Adrenal gland (tissue), 12 donors: ENCODE results near the gene MUC6. TPM values are rescaled to one million over a fixed set of nuclear protein-coding genes. Genes with fewer than 3 reads are reported as not detected.

ENCODE experiments used
- DNase-seq, 7 donors: peaks; one replicate each; pipeline ENCODE4 v3.0.0-alpha.2; 2019 to 2020
- H3K27ac ChIP-seq, 5 donors: fragments of 200-600 bp; sonication (generic) in 4 of 5; 1 replicate in 3 of 5; 2 replicates in 2 of 5; pipeline versions ENCODE4 v1.5.1 to v1.8.0; 2016 to 2020; ENCODE audit warnings: mild to moderate bottlenecking in 1 of 5
- H3K27me3 ChIP-seq: fragments of 200-600 bp; 2 replicates; pipeline ENCODE4 v1.8.0; 2021
- H3K36me3 ChIP-seq, 2 donors: fragments of 200-600 bp; replicated peaks in 1 of 2; 1 replicate in 1 of 2; 2 replicates in 1 of 2; pipeline versions ENCODE4 v1.5.1 to v1.8.0; 2018 to 2022
- H3K4me1 ChIP-seq, 2 donors: fragments of 200-600 bp; replicated peaks in 1 of 2; 1 replicate in 1 of 2; 2 replicates in 1 of 2; pipeline versions ENCODE4 v1.5.1 to v1.8.0; 2018 to 2021
- H3K4me3 ChIP-seq, 4 donors: fragments of 200-600 bp; sonication (generic) in 3 of 4; one replicate each; pipeline ENCODE4 v1.5.1; 2016 to 2018
- H3K9me3 ChIP-seq, 3 donors: fragments of 200-600 bp; sonication (generic) in 1 of 3; replicated peaks in 1 of 3; 1 replicate in 2 of 3; 2 replicates in 1 of 3; pipeline versions ENCODE4 v1.5.1 to v1.8.0; 2016 to 2021
- POLR2A ChIP-seq, 2 donors: fragments of 450-650 bp; IDR thresholded peaks; one replicate each; pipeline ENCODE4 v1.6.1; 2017; ENCODE audit warnings: antibody characterized with exemption in 2 of 2, mild to moderate bottlenecking in 2 of 2, moderate library complexity in 1 of 2
- WGBS, 4 donors: extraction: QIAGEN DNeasy Blood & Tissue Kit in 2 of 4; methylation state at CpG; one replicate each; pipeline versions ENCODE4 v1.1.5 to v1.1.7; 2013 to 2017; 5-methylcytosine and 5-hydroxymethylcytosine counted together
- intact Hi-C, 2 donors: fragments of 100-400 bp; cut with DNase I; formaldehyde crosslinking; loops; one replicate each; pipeline versions ENCODE4 v1.14.1 to v1.15.0; 2022 to 2023
- polyA plus RNA-seq, 3 donors: library from polyadenylated mRNA; stranded (reverse); fragments of 200-250 nt in 2 of 3; fragments of 350-450 nt in 1 of 3; fragmentation: Illumina TruSeq in 1 of 3; extraction: RNeasy Lipid Tissue Mini Kit (QIAGEN cat#74804) in 1 of 3; gene quantifications; one replicate each; pipeline ENCODE4 v1.2.3, GENCODE V29; 2013 to 2014
- total RNA-seq, 9 donors: library from RNA; depleted of rRNA in 4 of 9; stranded (reverse); fragments of >200 nt in 4 of 9; fragments of 120-200 nt in 1 of 9; fragmentation: NEBNext Ultra II Directional in 1 of 9; extraction: Animal tissue kit (Norgen Biotek cat#: 25700) in 1 of 9; gene quantifications; one replicate each; pipeline versions ENCODE4 v1.1.0 to v1.2.4, GENCODE V29; 2013 to 2023
- TF ChIP-seq, protein P1 (sequence below), 6 experiments: fragments of 450-650 bp in 4 of 6; fragments of 200-600 bp in 2 of 6; sonication (generic) in 1 of 6; IDR thresholded peaks; 1 replicate in 5 of 6; 2 replicates in 1 of 6; pipeline versions ENCODE4 v1.5.1 to v1.8.0; 2016 to 2021; ENCODE audit warnings: antibody characterized with exemption in 6 of 6, mild to moderate bottlenecking in 2 of 6, moderate library complexity in 1 of 6
- donor health status: healthy with polysubstance abuse.
- donor health status: Bipolar disorder and iron deficiency.
- donor health status: DM: yes; HTN: yes; CAD: no.
- donor health status: DM: no; HTN: no; CAD: no.
- donor health status: DM: no; HTN: no; CAD: no.
- donor health status: DM: yes; HTN: yes; CAD: no.

Gene MUC6
- total and polyA plus RNA-seq, 12 donors: under 0.01 to 0.72 (median 0.04) TPM; not detected in 7

DNA sequence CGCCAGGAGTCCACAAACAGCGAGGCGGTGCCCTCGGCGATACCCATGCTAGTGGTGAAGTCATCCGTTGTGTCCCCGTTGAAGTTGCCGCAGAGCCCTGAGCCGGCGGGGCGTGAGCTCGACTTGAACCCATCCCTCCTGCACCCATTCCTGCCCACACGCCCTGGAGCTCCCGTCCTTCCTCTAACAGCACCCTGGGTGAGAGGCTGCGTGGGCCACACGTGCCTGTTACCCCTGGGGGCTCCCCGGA lies 8.3 kb downstream of the MUC6 start:
- Histone ChIP-seq H3K27ac (no peak overlapping the region), H3K36me3 (no peaks in the 10 kb centered on the region), H3K4me1 (no peaks in the 10 kb centered on the region), H3K27me3 (no peaks in the 10 kb centered on the region), H3K4me3 (no peak overlapping the region), H3K9me3 (no peaks in the 10 kb centered on the region)
- no peak for DNase-seq
- 77 to 88% (median 87%) methylated on average over 12 to 17 of the region's 17 CpGs for WGBS, 4 donors
- intact Hi-C loops: no loop called here
- TF ChIP-seq POLR2A (IDR thresholded peaks at IDR 0.05): no peak
- TF ChIP-seq, protein P1, sequence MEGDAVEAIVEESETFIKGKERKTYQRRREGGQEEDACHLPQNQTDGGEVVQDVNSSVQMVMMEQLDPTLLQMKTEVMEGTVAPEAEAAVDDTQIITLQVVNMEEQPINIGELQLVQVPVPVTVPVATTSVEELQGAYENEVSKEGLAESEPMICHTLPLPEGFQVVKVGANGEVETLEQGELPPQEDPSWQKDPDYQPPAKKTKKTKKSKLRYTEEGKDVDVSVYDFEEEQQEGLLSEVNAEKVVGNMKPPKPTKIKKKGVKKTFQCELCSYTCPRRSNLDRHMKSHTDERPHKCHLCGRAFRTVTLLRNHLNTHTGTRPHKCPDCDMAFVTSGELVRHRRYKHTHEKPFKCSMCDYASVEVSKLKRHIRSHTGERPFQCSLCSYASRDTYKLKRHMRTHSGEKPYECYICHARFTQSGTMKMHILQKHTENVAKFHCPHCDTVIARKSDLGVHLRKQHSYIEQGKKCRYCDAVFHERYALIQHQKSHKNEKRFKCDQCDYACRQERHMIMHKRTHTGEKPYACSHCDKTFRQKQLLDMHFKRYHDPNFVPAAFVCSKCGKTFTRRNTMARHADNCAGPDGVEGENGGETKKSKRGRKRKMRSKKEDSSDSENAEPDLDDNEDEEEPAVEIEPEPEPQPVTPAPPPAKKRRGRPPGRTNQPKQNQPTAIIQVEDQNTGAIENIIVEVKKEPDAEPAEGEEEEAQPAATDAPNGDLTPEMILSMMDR (IDR thresholded peaks at IDR 0.05): no peak

DNA sequence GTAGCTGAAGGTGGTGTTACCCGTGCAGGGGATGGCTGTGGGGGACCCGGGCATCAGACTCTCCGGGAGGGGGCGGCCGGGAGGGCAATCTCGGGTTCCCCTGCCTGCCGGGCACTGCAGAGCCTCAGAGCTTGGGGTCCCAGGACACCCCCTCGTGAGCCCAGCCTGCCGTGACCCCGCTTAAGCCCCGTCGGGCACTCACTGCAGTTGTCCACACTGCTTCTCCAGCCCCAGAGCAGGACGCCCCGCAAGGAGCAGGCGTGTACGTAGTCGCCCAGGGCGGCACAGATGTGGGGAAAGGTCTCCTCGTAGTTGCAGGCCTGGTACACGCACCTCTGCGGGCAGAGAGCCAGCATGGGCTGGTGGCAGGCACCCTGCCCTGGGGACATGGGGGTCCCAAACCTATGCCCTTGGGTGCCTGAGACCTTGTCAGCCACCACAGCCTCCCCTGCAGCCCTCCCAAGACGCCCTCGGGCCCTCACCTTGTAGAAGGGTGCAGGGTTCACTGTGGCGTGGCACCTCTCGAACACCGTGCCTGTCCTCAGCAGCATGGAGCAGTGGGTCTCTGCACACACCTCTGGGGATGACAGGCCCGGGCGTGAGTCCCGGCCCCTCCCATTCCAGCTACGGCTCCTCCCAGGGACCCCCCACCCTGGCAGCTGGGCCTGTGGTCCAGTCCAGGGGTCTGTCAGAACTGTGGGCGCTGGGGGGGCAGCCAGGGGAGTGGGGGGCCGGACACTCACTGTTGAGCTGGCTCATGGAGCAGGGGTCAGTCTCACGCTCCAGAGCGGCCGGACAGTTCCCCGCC lies 8.8 kb downstream of the MUC6 start:
- Histone ChIP-seq H3K27me3 (no peaks in the 10 kb centered on the region), H3K27ac (no peak overlapping the region), H3K4me3 (no peak overlapping the region), H3K9me3 (no peaks in the 10 kb centered on the region), H3K4me1 (no peaks in the 10 kb centered on the region), H3K36me3 (no peaks in the 10 kb centered on the region)
- TF ChIP-seq, protein P1 (IDR thresholded peaks at IDR 0.05): no peak
- TF ChIP-seq POLR2A (IDR thresholded peaks at IDR 0.05): no peak
- WGBS, 4 donors: 72 to 89% (median 84%) methylated on average over 12 to 36 of the region's 36 CpGs
- intact Hi-C loops: no loop called here
- no peak for DNase-seq

DNA sequence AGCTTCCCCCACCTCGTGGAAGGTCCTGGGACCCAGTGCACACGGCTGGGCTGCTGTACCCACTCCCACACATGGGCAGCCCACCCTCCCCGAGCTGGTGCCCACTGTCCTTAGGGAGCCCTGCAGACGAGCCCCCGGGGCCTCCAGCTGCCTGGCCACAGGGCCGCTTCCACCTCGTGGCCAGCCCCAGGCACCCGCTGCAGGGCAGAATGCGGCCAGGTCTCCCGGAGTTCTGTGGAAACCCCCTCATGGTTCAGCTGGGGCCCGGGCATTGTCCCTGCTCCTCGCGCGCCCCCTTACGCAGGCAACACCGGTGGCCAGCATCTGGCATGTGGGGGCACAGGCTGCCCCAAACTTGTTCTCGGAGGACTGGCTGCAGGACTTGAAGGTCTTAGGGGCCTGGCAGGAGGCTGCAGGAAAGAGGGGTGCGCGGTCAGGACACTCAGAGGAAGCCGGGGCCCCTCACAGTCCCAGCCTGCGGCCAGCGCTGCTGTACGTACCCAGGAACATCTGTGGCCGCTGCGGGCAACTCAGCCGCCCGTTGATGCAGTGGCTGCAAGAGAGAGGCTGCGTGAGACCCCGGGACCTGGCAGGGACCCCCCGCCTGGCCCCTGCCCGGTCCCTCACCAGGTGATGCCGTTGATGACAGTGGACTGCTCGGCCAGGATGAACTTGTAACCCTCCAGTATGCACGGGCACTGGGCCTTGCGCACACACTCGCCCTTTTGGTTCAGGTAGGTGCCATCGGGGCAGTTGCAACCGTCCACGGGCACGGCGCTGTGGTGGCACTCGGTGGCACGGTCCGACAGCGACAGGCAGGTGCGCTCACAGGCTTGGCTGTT lies 9.7 kb downstream of the MUC6 start:
- Histone ChIP-seq H3K9me3 (no peaks in the 10 kb centered on the region), H3K4me3 (no peak overlapping the region), H3K27ac (no peak overlapping the region), H3K27me3 (no peaks in the 10 kb centered on the region), H3K36me3 (no peaks in the 10 kb centered on the region), H3K4me1 (no peaks in the 10 kb centered on the region)
- intact Hi-C loops: no loop called here
- DNase-seq: no peak
- WGBS, 4 donors: 80 to 85% (median 83%) methylated on average over 4 to 46 of the region's 46 CpGs
- TF ChIP-seq POLR2A (IDR thresholded peaks at IDR 0.05): no peak
- TF ChIP-seq, protein P1 (IDR thresholded peaks at IDR 0.05): no peak

DNA sequence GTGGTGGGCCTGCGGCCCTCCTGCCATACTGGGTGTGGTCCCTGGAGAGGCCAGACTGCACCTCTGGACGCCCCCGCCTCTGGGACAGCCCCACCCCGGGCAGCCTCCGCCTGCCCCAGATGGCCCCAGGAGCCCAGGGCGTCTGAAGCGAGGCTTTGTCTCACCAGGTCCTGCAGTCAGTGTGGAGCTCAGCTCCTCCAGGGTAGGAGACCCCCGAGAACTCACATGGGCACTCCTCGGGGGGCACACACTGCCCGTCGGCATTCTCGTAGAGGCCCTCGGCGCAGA lies 10.4 kb downstream of the MUC6 start:
- TF ChIP-seq, protein P1 (IDR thresholded peaks at IDR 0.05): no peak
- TF ChIP-seq POLR2A (IDR thresholded peaks at IDR 0.05): no peak
- Histone ChIP-seq H3K36me3 (no peaks in the 10 kb centered on the region), H3K4me3 (no peak overlapping the region), H3K27me3 (no peaks in the 10 kb centered on the region), H3K9me3 (no peaks in the 10 kb centered on the region), H3K27ac (no peak overlapping the region), H3K4me1 (no peaks in the 10 kb centered on the region)
- WGBS, 4 donors: 78 to 90% (median 83%) methylated on average over 13 to 14 of the region's 14 CpGs; no CpG with 5 or more reads in 1 of the 4 donors
- intact Hi-C loops: no loop called here
- no peak for DNase-seq
